GM19240 (cell line): ENCODE data around the gene RPP38.

Experiments
- DNase-seq: peaks from one replicate; pipeline ENCODE4 v3.0.0; 2011; ENCODE audit warnings: low spot score; ENCODE audit not compliant: insufficient read length

RPP38 gene

GRCh38 chr10:15097011-15097812 lies at the start of gene RPP38:
RPP38 (plus strand) TSS chr10:15097355; CDS start chr10:15103315, 5,960 bp downstream.
- peak; percentile 87 for DNase-seq

DNA sequence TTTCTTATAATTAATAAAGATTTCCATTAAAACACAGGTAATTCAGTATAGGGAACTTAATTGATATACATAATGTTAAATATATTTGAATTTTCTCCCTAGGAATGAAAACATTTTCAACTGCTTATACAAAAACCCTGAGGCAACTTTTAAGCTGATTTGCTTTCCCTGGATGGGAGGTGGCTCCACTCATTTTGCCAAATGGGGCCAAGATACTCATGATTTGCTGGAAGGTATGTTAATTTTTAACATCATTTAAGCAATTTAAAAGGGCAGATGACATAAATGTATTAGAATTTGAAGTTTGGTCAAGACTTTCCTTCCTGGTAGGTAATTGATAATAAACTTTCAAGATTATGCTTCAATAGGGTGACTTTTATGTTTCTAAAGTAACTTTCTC lies 47.6 kb upstream of the RPP38 start:
- DNase-seq: no peak

- DNase-seq: no peak
Observed at GRCh38 chr10:15052121-15052520, 45.0 kb upstream of the RPP38 start.

DNA sequence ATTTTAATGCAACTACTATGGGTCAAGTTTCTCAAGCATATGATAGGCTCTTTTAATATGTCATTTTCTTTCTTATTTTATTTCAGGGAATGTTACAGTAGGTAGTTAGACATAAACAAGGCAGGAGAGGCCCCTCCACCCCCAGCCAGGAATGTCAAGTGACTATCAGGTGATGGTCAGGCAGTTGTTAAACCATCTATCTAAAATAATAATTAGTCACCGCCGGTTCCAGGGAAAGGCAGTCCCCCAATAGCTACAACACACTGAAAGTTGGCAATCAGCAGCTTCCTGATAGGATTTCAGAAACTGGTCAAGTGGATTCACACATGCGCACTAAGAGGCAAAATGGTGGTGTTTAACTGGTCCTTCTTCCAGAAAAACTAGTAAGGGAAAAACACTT lies 44.1 kb upstream of the RPP38 start:
- DNase-seq: no peak

DNA sequence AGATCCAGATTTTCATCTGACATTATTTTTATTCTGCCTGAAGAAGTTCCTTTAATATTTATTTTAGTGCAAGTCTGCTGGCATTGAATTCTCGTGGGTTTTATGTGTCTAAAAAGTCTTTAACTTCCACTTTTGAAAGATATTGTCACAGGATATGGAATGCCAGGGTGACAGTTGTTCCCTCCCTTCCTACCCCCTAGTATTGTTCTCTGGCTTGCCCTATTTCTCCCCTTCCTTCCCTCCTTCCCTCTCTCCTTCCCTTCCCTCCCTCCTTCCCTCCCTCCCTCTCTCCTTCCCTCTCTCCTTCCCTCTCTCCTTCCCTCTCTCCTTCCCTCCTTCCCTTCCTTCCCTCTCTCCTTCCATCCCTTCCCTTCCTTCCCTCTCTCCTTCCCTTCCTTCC lies 38.5 kb upstream of the RPP38 start:
- no peak for DNase-seq

DNA sequence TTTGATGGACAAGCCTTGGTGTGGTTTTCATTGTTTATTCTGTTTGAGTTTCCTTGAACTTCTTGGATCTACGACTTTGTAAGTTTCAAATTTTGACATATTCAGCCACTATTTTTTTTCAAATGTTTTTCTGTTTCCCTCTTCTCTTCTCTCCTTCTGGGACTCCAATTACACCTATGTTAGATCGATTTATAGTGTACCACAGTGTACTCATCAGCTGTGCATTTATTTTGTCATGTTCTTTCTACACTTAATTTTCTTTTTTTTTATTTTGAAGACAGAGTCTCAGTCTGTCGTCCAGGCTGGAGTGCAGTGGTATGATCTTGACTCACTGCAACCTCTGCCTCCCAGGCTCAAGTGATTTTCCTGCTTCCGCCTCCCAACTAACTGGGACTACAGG lies 37.2 kb upstream of the RPP38 start:
- no peak for DNase-seq

- DNase-seq: no peak
Observed at GRCh38 chr10:15060638-15061037, 36.5 kb upstream of the RPP38 start.

- DNase-seq: no peak
Observed at GRCh38 chr10:15067154-15067553, 30.0 kb upstream of the RPP38 start.

GRCh38 chr10:15068802-15069201 lies 28.4 kb upstream of the RPP38 start:
- no peak for DNase-seq

DNA sequence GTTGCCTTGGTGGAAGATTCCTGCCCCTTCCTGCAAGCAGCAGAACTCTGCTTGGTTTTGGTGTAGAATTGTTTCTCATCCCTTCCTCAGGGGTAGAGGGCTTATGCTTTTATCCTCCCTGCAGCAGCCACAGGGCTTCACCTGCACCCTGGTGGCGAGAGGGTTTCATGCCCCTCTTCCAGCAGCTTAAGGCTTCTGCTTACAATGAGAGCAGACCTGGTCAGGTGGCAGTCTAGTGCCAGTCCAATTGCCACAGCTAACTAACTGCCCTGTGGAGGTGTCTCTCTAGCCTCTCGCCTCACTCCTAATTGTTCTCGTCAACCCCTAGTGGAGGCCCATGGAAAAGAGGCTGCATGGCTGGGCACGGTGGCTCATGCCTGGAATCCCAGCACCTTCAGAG lies 27.9 kb upstream of the RPP38 start:
- no peak for DNase-seq

DNA sequence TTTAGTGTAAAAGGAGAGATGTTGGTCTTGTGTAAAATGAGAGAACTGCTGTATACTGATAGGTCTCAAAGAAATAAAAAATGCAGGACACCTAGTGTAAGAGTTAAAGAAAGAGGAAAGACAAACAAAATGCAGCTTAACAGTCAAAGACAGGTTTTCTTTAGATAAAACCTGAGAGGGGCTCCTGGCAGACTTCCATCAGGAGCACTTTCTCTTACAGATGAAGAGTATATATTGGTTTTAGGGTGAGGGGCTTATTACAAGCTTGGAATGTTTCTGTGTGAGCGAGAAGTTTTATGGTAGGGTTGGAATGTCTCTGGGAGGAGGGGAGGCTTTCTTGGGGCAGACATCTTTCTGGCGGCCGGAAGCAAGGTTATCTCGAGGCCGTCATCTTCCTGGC lies 24.8 kb upstream of the RPP38 start:
- DNase-seq: no peak

DNA sequence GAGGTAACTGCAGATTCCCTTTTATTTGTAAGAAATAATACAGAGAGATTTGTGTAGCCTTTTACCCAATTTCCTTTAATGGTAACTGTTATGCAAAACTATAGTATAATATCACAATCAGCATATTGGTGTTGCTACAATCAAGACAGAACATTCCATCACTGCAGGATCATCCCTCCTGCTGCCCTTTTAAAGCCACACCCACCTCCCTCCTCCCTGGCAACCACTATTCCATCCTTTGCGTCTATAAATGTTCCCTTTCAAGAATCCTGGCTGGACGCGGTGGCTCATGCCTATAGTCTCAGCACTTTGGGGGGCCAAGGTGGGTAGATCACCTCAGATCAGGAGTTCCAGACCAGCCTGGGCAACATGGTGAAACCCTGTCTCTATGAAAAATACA lies 21.7 kb upstream of the RPP38 start:
- DNase-seq: no peak

DNA sequence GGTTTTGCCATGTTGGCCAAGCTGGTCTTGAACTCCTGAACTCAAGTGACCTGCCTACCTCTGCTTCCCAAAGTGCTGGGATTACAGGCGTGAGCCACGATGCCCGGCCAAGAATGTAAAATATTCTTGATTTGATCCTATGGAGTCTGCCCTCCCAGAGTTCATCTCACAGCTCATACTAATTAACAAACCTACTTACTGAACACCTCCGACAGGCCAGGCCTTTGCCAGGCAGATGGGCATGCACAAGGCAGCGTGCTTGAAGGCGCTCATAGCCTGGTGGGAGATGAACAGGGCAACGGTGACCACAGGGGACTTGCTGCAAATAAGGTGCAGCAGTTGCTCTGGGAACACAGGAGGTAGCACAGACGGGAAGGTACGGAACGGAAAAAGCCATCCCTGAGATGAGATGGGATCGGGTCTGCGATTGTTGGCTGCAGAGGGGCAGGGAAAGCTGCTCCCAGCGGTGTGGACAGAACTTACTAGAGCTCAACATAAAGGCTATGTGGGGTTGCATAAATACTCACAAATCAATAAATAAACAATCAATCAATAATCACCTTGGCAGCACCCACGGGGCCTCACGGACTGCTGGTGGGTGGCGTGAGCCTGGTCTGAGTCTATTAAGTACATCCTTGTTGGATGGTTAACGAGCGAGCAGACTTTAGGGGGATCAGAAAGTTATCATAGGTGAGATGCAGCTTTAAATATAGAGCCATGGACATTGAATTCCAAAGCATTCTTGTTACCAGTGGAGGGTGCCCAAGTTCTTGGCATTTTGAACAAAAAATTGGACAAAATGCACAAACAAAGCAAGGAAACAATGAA lies 13.3 kb upstream of the RPP38 start:
- DNase-seq: no peak

DNA sequence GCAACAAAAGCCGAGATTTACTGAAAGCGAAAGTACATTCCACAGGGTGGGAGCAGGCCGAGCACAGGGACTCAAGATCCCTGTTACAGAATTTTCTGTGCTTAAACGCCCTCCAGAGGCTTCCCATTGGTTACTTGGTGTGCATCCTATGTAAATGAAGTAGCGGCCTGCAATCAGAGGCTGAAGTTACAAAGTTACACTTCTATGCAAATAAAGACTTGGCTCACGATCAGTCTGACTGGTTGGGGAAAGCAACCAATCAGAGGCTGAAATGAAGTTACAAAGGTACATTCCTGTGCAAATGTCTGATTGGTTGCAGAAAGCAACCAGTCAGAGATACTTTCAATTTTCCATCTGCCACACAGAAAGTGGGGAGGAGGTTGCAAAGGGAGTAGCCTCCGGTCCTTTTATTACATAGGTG lies 12.6 kb upstream of the RPP38 start:
- DNase-seq: no peak

- DNase-seq: peak; percentile 82
Observed at GRCh38 chr10:15088428-15089261, 8.5 kb upstream of the RPP38 start, which contains the start of gene ACBD7. ACBD7 (minus strand) TSS chr10:15088776; CDS start chr10:15088728, 48 bp downstream.

GRCh38 chr10:15091418-15091817 lies 5.7 kb upstream of the RPP38 start:
- DNase-seq: no peak

GRCh38 chr10:15092855-15093408 lies 4.2 kb upstream of the RPP38 start:
- no peak for DNase-seq

- no peak for DNase-seq
Observed at GRCh38 chr10:15096661-15097010, 519 bp upstream of the RPP38 start.

- DNase-seq: no peak
Observed at GRCh38 chr10:15099886-15100285, 2.7 kb downstream of the RPP38 start.

- DNase-seq: no peak
Observed at GRCh38 chr10:15103513-15103912, 6.4 kb downstream of the RPP38 start.

- no peak for DNase-seq
Observed at GRCh38 chr10:15106352-15107013, 9.3 kb downstream of the RPP38 start.
